A549 (cell line): Measurements from ENCODE around the gene ADAMTS16. TPM values are rescaled to one million over a fixed set of nuclear protein-coding genes. Genes with fewer than 3 reads are reported as not detected.

Source experiments
- ATAC-seq, 2 experiments: fragments of 200-7000 bp in 1 of 2; fragments of >200 bp in 1 of 2; cut with Nextera tagmentation in 1 of 2; cut with Tn5 transposase in 1 of 2; 3 replicates each; pipeline versions ENCODE4 v1.8.0 to v1.9.1; 2018 to 2020; ENCODE audit warnings: mild to moderate bottlenecking in 1 of 2, moderate library complexity in 1 of 2
- CTCF ChIA-PET: fragments of 300-600 bp; sonication (Branson Sonifier 250); formaldehyde crosslinking; extraction: SDS; loops from one replicate; lab custom pipeline; 2021; ENCODE audit warnings: antibody characterized with exemption, inconsistent platforms; lab: Yijun Ruan, JAX
- POLR2A ChIA-PET: fragments of 350-600 bp; formaldehyde crosslinking; extraction: SDS; loops from one replicate; lab custom pipeline; 2021; ENCODE audit warnings: antibody characterized with exemption, inconsistent platforms; lab: Yijun Ruan, JAX
- DNase-seq, 2 experiments: peaks; one replicate each; pipeline versions ENCODE4 v3.0.0 to v3.0.0-alpha.2; 2011 to 2016; ENCODE audit warnings: low read depth in 1 of 2, low spot score in 1 of 2
- FAIRE-seq: peaks from 2 replicates; lab custom pipeline; 2011; peaks lifted over from hg19 to GRCh38; lab: Jason Lieb, UNC
- H3K27ac ChIP-seq, 2 experiments: fragments of >200 bp; sonication (Bioruptor Twin); formaldehyde crosslinking; 3 replicates each; pipeline ENCODE4 v1.5.1; 2016 to 2017
- H3K4me1 ChIP-seq: fragments of >200 bp; sonication (Bioruptor Twin); formaldehyde crosslinking; 3 replicates; pipeline ENCODE4 v1.6.1; 2016
- H3K4me2 ChIP-seq: fragments of >200 bp; sonication (Bioruptor Twin); formaldehyde crosslinking; 3 replicates; pipeline ENCODE4 v1.6.1; 2016
- H3K4me3 ChIP-seq: fragments of >200 bp; sonication (Bioruptor Twin); formaldehyde crosslinking; 3 replicates; pipeline ENCODE4 v1.5.1; 2016
- H3K9me3 ChIP-seq: fragments of >200 bp; sonication (Bioruptor Twin); formaldehyde crosslinking; 3 replicates; pipeline ENCODE4 v1.6.1; 2016
- BHLHE40 ChIP-seq: IDR thresholded peaks from 2 replicates; pipeline ENCODE4 v1.6.1; 2012; ENCODE audit warnings: low read depth, low read length, inconsistent platforms
- CBX2 ChIP-seq: fragments of 200-600 bp; sonication (generic); IDR thresholded peaks from 2 replicates; pipeline ENCODE4 v1.6.1; 2016; ENCODE audit warnings: low read depth, mild to moderate bottlenecking, borderline replicate concordance
- CBX8 ChIP-seq: fragments of 200-600 bp; sonication (generic); IDR thresholded peaks from 2 replicates; pipeline ENCODE4 v1.6.1; 2016
- EHF ChIP-seq: fragments of 250-450 bp; sonication (Bioruptor Pico); IDR thresholded peaks from 2 replicates; pipeline ENCODE4 v1.5.0; 2020; ENCODE audit warnings: mild to moderate bottlenecking
- EP300 ChIP-seq, 2 experiments: fragments of >200 bp; sonication (Bioruptor Twin); formaldehyde crosslinking; IDR thresholded peaks; 2 replicates in 1 of 2; 3 replicates in 1 of 2; pipeline ENCODE4 v1.6.1; 2016 to 2017
- FOSL2 ChIP-seq, 2 experiments: fragments of 450-650 bp in 1 of 2; fragments of >200 bp in 1 of 2; sonication (Bioruptor Twin) in 1 of 2; formaldehyde crosslinking; IDR thresholded peaks; 2 replicates each; pipeline versions ENCODE4 v1.5.0 to v1.6.1; 2016 to 2020; ENCODE audit warnings: mild to moderate bottlenecking in 1 of 2, moderate library complexity in 1 of 2
- GATA3 ChIP-seq: IDR thresholded peaks from 2 replicates; pipeline ENCODE4 v1.6.1; 2012; ENCODE audit warnings: borderline replicate concordance
- HOXA7 ChIP-seq: fragments of 250-450 bp; sonication (Bioruptor Pico); IDR thresholded peaks from 2 replicates; pipeline ENCODE4 v1.5.0; 2020; ENCODE audit warnings: mild to moderate bottlenecking, moderate library complexity
- HOXB13 ChIP-seq: fragments of 250-450 bp; sonication (Bioruptor Pico); IDR thresholded peaks from 2 replicates; pipeline ENCODE4 v1.5.0; 2020; ENCODE audit warnings: low read depth, mild to moderate bottlenecking, moderate library complexity
- HOXB5 ChIP-seq: fragments of 250-450 bp; sonication (Bioruptor Pico); IDR thresholded peaks from 2 replicates; pipeline ENCODE4 v1.5.0; 2020; ENCODE audit warnings: mild to moderate bottlenecking, moderate library complexity
- JUN ChIP-seq, 2 experiments: fragments of >200 bp; sonication (Bioruptor Twin); formaldehyde crosslinking; IDR thresholded peaks; 2 replicates in 1 of 2; 3 replicates in 1 of 2; pipeline ENCODE4 v1.6.1; 2016 to 2017
- MAZ ChIP-seq: fragments of 150-350 bp; IDR thresholded peaks from 2 replicates; pipeline ENCODE4 v1.6.1; 2014; ENCODE audit warnings: antibody characterized with exemption, low read depth, low read length, borderline replicate concordance
- NFE2L2 ChIP-seq: fragments of 150-350 bp; conservative IDR thresholded peaks from 2 replicates; pipeline ENCODE4 v1.6.1; 2014; ENCODE audit warnings: low read length
- NPAS2 ChIP-seq: fragments of 250-450 bp; sonication (Bioruptor Pico); IDR thresholded peaks from 2 replicates; pipeline ENCODE4 v1.8.0; 2022; ENCODE audit warnings: mild to moderate bottlenecking, moderate library complexity, borderline replicate concordance
- NR3C1 ChIP-seq: fragments of >200 bp; sonication (Bioruptor Twin); formaldehyde crosslinking; IDR thresholded peaks from 3 replicates; pipeline ENCODE4 v1.6.1; 2017
- PHF8 ChIP-seq: fragments of 200-600 bp; sonication (generic); IDR thresholded peaks from 2 replicates; pipeline ENCODE4 v1.6.1; 2016; ENCODE audit warnings: low read depth, mild to moderate bottlenecking, antibody characterized with exemption, moderate library complexity, borderline replicate concordance
- POLR2A ChIP-seq: IDR thresholded peaks from 2 replicates; pipeline ENCODE4 v1.6.1; 2012; ENCODE audit warnings: mild to moderate bottlenecking, low read length
- RAD21 ChIP-seq, 2 experiments: fragments of >200 bp in 1 of 2; sonication (Bioruptor Twin) in 1 of 2; formaldehyde crosslinking in 1 of 2; IDR thresholded peaks in 1 of 2; conservative IDR thresholded peaks in 1 of 2; 2 replicates in 1 of 2; 3 replicates in 1 of 2; pipeline ENCODE4 v1.6.1; 2012 to 2018; ENCODE audit warnings: inconsistent platforms in 1 of 2
- RARB ChIP-seq: fragments of 250-450 bp; sonication (Bioruptor Pico); IDR thresholded peaks from 2 replicates; pipeline ENCODE4 v1.8.0; 2021; ENCODE audit warnings: mild to moderate bottlenecking, moderate library complexity
- RFX5 ChIP-seq: fragments of 450-650 bp; IDR thresholded peaks from 2 replicates; pipeline ENCODE4 v1.7.1; 2014; ENCODE audit warnings: antibody characterized with exemption, mild to moderate bottlenecking, moderate library complexity
- RNF2 ChIP-seq: fragments of 200-600 bp; sonication (generic); IDR thresholded peaks from 2 replicates; pipeline ENCODE4 v1.6.1; 2016; ENCODE audit warnings: low read depth, mild to moderate bottlenecking, antibody characterized with exemption, moderate library complexity, borderline replicate concordance
- SMC3 ChIP-seq: fragments of >200 bp; sonication (Bioruptor Twin); formaldehyde crosslinking; IDR thresholded peaks from 3 replicates; pipeline ENCODE4 v1.6.1; 2018; ENCODE audit warnings: inconsistent platforms
- SREBF2 ChIP-seq: fragments of 450-650 bp; IDR thresholded peaks from 2 replicates; pipeline ENCODE4 v1.6.1; 2014; ENCODE audit warnings: mild to moderate bottlenecking, moderate library complexity
- TP53 ChIP-seq: fragments of 250-450 bp; sonication (Bioruptor Pico); IDR thresholded peaks from 2 replicates; pipeline ENCODE4 v1.5.0; 2021; ENCODE audit warnings: mild to moderate bottlenecking, moderate library complexity
- ZFP36 ChIP-seq: fragments of 450-650 bp; IDR thresholded peaks from 2 replicates; pipeline ENCODE4 v1.6.1; 2014; ENCODE audit warnings: borderline replicate concordance; ENCODE audit not compliant: partially characterized antibody
- ZSCAN20 ChIP-seq: fragments of 250-450 bp; sonication (Bioruptor Pico); IDR thresholded peaks from 2 replicates; pipeline ENCODE4 v1.8.0; 2022; ENCODE audit warnings: mild to moderate bottlenecking, moderate library complexity
- WGBS: methylation state at CpG from one replicate; pipeline ENCODE4 v1.1.6; 2017; ENCODE audit errors: missing lambda C conversion rate; 5-methylcytosine and 5-hydroxymethylcytosine counted together
- polyA plus RNA-seq, 4 experiments: library from polyadenylated mRNA; depleted of rRNA in 3 of 4; stranded (reverse); fragments of >200 nt; fragmentation: RNase III in 1 of 4; extraction: RNeasy Plus Mini Kit Qiagen cat#74134 plus additional on column Dnase treatment in 1 of 4; gene quantifications; 2 replicates in 3 of 4; 3 replicates in 1 of 4; pipeline ENCODE4 v1.2.3, GENCODE V29; 2011 to 2017
- TF ChIP-seq, protein P1 (sequence below): fragments of >200 bp; sonication (Bioruptor Twin); formaldehyde crosslinking; IDR thresholded peaks from 3 replicates; pipeline ENCODE4 v1.6.1; 2016
- TF ChIP-seq, protein P2 (sequence below): fragments of 250-450 bp; sonication (Bioruptor Pico); IDR thresholded peaks from 2 replicates; pipeline ENCODE4 v1.5.0; 2020; ENCODE audit warnings: low read depth, mild to moderate bottlenecking, moderate library complexity
- TF ChIP-seq, protein P3 (sequence below): IDR thresholded peaks from 2 replicates; pipeline ENCODE4 v1.6.1; 2012
- TF ChIP-seq, protein P4 (sequence below): IDR thresholded peaks from 2 replicates; pipeline ENCODE4 v1.6.1; 2012

ADAMTS16 gene
- polyA plus RNA-seq, 2 of the 4 experiments (the other 2 are of a cell fraction), result 0.71 to 1.0 TPM

DNA sequence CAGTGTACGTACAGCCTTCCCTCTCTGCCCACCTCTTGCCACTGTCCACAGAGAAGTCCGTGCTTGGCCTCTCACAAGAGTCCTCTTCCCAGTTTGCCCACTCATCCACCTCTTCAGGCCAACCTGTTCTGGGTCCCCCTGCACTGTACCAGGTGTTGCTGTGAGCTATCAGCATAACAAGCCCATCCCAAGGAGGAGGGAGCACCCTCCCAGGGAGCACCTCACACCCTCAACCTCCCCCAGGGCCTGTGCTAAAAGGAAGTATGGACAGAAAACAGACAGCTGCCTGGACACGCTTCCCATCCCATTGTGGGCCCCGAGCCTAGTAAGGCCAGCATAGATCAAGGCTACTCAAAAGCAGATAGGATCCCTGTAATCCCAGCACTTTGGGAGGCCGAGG lies 168.2 kb downstream of the ADAMTS16 start:
- no peak for TF ChIP-seq TP53 (CRISPR knock-in tag)
- TF ChIP-seq POLR2A, result no peak
- no peak for TF ChIP-seq FOSL2 (IDR thresholded peaks at IDR 0.05)
- no peak for TF ChIP-seq FOSL2 (CRISPR knock-in tag; IDR thresholded peaks at IDR 0.05)
- TF ChIP-seq ZFP36, result no peak
- TF ChIP-seq NR3C1, result no peak
- TF ChIP-seq EP300 (IDR thresholded peaks at IDR 0.05), result no peak
- TF ChIP-seq SREBF2, result no peak
- TF ChIP-seq RAD21 (conservative IDR thresholded peaks at IDR 0.05 in 1 of 2, IDR thresholded peaks at IDR 0.05 in 1 of 2), result no peak
- Histone ChIP-seq H3K4me1 (no peaks in the 10 kb centered on the region), H3K9me3 (no peaks in the 10 kb centered on the region), H3K4me2 (no peak overlapping the region), H3K4me3 (no peak overlapping the region), H3K27ac (no peak overlapping the region)
- no peak for ATAC-seq
- FAIRE-seq, result no peak
- 81% methylated on average over 5 of the region's 5 CpGs for WGBS
- DNase-seq, result no peak
- ChIA-PET CTCF (no interaction called here), POLR2A (no interaction called here)

DNA sequence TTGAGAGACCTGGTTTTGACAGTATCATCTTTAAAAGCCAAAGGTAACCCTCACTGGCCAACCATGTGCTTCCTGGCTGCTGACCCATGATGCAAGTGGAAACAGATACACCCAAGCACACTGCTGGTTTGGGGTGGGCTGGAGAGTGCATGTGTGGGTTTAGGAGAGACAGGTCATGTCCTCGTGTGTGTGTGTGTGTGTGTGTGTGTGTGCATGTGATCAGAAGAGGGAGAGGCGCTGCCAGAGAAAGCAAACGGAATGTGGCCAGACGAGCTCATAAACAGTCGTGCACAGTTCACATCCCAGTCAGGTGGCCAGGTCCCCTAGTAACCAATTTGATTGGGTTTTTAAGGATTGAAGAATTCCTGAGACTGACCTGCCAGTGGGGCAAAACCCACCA lies 169.5 kb downstream of the ADAMTS16 start:
- ATAC-seq, result no peak
- no peak for TF ChIP-seq NFE2L2
- TF ChIP-seq EHF (CRISPR knock-in tag), result no peak
- TF ChIP-seq ZFP36, result no peak
- TF ChIP-seq, protein P1, sequence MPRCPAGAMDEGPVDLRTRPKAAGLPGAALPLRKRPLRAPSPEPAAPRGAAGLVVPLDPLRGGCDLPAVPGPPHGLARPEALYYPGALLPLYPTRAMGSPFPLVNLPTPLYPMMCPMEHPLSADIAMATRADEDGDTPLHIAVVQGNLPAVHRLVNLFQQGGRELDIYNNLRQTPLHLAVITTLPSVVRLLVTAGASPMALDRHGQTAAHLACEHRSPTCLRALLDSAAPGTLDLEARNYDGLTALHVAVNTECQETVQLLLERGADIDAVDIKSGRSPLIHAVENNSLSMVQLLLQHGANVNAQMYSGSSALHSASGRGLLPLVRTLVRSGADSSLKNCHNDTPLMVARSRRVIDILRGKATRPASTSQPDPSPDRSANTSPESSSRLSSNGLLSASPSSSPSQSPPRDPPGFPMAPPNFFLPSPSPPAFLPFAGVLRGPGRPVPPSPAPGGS, result no peak
- no peak for TF ChIP-seq NPAS2 (CRISPR knock-in tag)
- TF ChIP-seq RAD21 (conservative IDR thresholded peaks at IDR 0.05 in 1 of 2, IDR thresholded peaks at IDR 0.05 in 1 of 2), result no peak
- TF ChIP-seq GATA3, result no peak
- TF ChIP-seq JUN (IDR thresholded peaks at IDR 0.05), result no peak
- TF ChIP-seq HOXA7 (CRISPR knock-in tag), result no peak
- TF ChIP-seq TP53 (CRISPR knock-in tag), result no peak
- TF ChIP-seq ZSCAN20 (CRISPR knock-in tag), result no peak
- TF ChIP-seq CBX8, result no peak
- TF ChIP-seq MAZ, result no peak
- TF ChIP-seq, protein P2, sequence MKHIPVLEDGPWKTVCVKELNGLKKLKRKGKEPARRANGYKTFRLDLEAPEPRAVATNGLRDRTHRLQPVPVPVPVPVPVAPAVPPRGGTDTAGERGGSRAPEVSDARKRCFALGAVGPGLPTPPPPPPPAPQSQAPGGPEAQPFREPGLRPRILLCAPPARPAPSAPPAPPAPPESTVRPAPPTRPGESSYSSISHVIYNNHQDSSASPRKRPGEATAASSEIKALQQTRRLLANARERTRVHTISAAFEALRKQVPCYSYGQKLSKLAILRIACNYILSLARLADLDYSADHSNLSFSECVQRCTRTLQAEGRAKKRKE (CRISPR knock-in tag), result no peak
- TF ChIP-seq BHLHE40, result no peak
- no peak for TF ChIP-seq HOXB13
- no peak for TF ChIP-seq SREBF2
- TF ChIP-seq, all 56 proteins: peak for 0
- H3K4me2 ChIP-seq, result no peak overlapping the region
- FAIRE-seq (no peak), DNase-seq (no peak)
- H3K4me1 ChIP-seq, result no peaks in the 10 kb centered on the region
- CTCF ChIA-PET, result no interaction called here
- no peak overlapping the region for H3K27ac ChIP-seq
- H3K4me3 ChIP-seq, result no peak overlapping the region
- 69% methylated on average over 5 of the region's 5 CpGs for WGBS
- POLR2A ChIA-PET, result no interaction called here
- H3K9me3 ChIP-seq, result no peaks in the 10 kb centered on the region

DNA sequence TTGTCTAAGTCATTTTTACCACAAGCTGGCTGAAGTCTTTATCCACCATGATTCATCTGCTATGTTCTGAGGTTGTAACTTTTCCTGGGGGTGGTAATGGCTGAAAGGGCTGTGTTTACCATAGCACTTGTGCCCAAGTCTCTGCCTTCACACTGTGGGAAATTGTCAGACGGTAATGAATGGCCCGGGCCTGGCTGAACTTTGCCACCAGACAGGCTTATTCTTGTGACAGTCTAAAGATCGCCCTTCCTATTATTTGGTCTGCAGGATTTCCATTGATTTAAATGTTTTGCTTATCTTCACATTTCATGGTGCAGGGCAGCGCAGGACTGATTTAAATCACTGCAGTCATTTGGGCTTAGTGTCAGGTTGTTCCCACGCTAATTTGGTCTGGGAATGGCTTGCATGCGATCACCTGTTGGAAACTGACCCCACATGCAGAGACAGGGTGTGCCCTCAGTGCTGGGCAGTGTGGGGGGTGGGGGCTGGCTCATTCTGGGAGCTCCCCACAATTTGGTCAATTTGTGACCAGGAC lies 173.0 kb downstream of the ADAMTS16 start:
- FAIRE-seq, result no peak
- Histone ChIP-seq H3K4me3 (no peak overlapping the region), H3K4me1 (no peaks in the 10 kb centered on the region), H3K4me2 (no peak overlapping the region), H3K9me3 (no peaks in the 10 kb centered on the region), H3K27ac (no peak overlapping the region)
- no peak for DNase-seq
- ChIA-PET POLR2A (no interaction called here), CTCF (interaction anchor here (1.9 kb wide), 1 partner anchor 22 kb away, joined by 4 read pairs; no protein-coding TSS in a partner anchor)
- TF ChIP-seq NPAS2 (CRISPR knock-in tag) (no peak), SMC3 (no peak), NR3C1 (no peak), HOXB5 (no peak), RNF2 (no peak), EHF (CRISPR knock-in tag) (no peak), PHF8 (no peak), CBX2 (no peak), FOSL2 (IDR thresholded peaks at IDR 0.05) (no peak), FOSL2 (CRISPR knock-in tag; IDR thresholded peaks at IDR 0.05) (no peak), RFX5 (no peak), RARB (CRISPR knock-in tag) (no peak), BHLHE40 (no peak)
- TF ChIP-seq, protein P1, result no peak
- TF ChIP-seq, protein P3, sequence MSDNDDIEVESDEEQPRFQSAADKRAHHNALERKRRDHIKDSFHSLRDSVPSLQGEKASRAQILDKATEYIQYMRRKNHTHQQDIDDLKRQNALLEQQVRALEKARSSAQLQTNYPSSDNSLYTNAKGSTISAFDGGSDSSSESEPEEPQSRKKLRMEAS, result no peak
- TF ChIP-seq, protein P4, sequence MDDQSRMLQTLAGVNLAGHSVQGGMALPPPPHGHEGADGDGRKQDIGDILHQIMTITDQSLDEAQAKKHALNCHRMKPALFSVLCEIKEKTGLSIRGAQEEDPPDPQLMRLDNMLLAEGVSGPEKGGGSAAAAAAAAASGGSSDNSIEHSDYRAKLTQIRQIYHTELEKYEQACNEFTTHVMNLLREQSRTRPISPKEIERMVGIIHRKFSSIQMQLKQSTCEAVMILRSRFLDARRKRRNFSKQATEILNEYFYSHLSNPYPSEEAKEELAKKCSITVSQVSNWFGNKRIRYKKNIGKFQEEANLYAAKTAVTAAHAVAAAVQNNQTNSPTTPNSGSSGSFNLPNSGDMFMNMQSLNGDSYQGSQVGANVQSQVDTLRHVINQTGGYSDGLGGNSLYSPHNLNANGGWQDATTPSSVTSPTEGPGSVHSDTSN, result no peak
- WGBS, result 63% methylated on average over 6 of the region's 6 CpGs
- no peak; a peak in 1 of 6 replicates for ATAC-seq
